ENCODE data around the gene AMHR2.

Gene AMHR2

GRCh38 chr12:53480491-53481442 is 57.1 kb downstream of the AMHR2 start:
- no peak for DNase-seq (ENCODE audit: low read depth in 3 of 3)
